ENCODE data around the gene ACTA2. TPM values are rescaled to one million over a fixed set of nuclear protein-coding genes. Genes with fewer than 3 reads are reported as not detected.

Gene ACTA2
- total RNA-seq, 4 donors from 2014 or later, result 73.6 to 123 (median 115) TPM

DNA sequence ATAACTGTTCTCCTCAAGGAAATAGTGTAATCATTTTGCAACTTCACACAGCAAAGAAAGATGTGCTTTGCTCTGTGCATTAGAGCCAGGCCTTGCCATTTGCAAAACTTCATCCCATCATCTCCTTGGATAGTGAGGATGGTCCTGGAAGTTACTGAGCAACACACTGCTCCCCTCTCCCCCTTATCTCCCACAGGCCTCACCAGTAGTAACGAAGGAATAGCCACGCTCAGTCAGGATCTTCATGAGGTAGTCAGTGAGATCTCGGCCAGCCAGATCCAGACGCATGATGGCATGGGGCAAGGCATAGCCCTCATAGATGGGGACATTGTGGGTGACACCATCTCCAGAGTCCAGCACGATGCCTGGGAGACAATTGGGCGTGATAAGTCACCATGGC is 11.5 kb downstream of the ACTA2 start:
- TF ChIP-seq, protein P1, sequence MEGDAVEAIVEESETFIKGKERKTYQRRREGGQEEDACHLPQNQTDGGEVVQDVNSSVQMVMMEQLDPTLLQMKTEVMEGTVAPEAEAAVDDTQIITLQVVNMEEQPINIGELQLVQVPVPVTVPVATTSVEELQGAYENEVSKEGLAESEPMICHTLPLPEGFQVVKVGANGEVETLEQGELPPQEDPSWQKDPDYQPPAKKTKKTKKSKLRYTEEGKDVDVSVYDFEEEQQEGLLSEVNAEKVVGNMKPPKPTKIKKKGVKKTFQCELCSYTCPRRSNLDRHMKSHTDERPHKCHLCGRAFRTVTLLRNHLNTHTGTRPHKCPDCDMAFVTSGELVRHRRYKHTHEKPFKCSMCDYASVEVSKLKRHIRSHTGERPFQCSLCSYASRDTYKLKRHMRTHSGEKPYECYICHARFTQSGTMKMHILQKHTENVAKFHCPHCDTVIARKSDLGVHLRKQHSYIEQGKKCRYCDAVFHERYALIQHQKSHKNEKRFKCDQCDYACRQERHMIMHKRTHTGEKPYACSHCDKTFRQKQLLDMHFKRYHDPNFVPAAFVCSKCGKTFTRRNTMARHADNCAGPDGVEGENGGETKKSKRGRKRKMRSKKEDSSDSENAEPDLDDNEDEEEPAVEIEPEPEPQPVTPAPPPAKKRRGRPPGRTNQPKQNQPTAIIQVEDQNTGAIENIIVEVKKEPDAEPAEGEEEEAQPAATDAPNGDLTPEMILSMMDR (IDR thresholded peaks at IDR 0.05; ENCODE audit: low read depth), result no peak

DNA sequence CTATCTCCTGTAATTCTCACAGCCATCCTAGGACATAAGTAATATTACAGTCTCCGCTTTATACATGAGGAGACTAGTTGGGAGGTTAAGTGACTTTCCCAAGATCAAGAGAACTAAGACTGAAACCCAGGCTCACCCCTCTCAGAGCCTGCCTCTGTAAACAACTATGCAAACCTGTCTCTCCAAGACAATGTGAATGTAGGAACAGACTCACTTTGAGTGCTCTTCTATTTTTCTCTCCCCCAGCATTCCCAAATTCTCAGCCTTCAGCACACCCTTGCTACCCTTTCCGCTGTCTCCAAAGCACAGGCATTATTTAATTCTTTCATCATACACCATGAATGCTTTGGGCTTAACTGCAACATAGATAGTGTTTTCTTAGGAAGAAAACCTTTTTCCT is 13.6 kb downstream of the ACTA2 start:
- TF ChIP-seq, protein P1 (IDR thresholded peaks at IDR 0.05; ENCODE audit: low read depth), result no peak

DNA sequence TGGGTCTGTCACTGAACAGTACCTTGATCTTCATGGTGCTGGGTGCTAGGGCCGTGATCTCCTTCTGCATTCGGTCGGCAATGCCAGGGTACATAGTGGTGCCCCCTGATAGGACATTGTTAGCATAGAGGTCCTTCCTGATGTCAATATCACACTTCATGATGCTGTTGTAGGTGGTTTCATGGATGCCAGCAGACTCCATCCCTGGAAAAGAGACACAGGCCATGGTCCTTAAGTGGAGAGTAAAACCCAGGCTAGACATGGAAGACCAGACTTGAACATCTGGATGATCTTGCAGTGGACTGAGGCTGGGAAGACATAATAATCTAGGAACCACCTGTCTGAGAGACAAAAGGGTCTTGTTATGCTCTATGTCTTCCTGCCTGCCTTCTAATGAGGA is 14.5 kb downstream of the ACTA2 start:
- TF ChIP-seq, protein P1 (IDR thresholded peaks at IDR 0.05; ENCODE audit: low read depth), result no peak

DNA sequence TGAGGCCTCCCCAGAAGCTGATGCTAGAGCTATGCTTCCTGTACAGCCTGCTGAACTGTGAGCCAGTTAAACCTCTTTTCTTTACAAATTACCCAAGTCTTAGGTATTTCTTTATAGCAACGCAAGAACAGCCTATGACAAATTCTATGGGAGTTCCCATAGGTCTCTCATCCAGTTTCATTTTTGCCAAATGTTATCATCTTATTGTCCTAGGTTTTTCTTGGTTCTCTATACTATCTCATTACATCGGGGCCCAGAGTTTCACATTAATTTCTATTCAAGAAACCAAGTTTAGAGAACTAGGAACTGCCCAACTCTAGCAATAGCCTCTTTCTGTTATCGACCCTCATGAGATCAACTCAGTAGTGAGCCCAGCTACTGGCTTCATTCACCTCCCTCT is 15.9 kb downstream of the ACTA2 start:
- TF ChIP-seq, protein P1 (IDR thresholded peaks at IDR 0.05; ENCODE audit: low read depth), result no peak

DNA sequence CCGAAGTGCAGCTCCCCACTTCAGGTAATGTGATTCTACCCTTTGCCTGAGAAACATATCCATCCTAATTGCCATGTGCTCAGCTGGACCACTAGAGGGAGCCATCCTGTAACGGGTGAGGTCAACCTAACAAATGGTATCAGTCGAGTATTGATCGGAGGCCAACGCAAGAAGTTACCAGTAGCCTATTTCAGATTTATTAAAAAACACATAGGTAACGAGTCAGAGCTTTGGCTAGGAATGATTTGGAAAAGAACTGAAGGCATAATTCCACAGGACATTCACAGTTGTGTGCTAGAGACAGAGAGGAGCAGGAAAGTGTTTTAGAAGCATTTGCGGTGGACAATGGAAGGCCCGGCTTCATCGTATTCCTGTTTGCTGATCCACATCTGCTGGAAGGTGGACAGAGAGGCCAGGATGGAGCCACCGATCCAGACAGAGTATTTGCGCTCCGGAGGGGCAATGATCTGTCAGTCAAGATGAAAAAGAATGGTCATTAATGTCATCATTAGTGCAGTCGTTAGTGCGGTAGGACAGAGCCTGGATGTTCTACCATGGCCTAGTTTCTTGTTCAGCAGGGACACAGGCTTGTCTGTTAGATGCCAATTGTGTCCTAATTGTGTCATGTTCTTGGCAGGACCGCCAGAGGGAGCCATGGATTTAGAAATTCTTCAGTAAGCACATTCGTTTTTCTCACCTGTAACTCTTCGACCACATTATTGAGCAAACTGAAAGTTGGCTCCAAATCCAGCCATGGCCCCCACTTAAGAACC is 17.5 kb downstream of the ACTA2 start:
- TF ChIP-seq, protein P1 (IDR thresholded peaks at IDR 0.05; ENCODE audit: low read depth), result no peak

DNA sequence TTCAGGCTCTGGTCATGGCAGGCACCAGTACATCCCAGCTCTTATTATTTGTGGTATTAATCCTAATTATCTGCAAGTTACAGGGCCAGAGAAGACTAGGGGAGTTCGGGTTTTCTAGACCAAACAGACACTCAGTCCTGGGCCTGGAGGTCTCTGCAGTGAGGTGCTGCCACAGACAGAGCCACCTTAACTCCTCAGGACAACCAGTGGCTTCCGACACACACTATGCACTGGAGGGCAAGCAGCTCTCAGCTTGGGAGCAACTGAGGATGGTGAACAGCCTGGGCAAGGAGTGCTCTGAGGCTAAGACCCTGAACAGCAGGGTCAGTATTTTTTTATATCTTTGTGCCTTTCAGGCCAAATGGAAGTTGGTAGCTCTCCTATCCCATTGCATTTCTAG is 19.0 kb downstream of the ACTA2 start:
- TF ChIP-seq, protein P1 (IDR thresholded peaks at IDR 0.05; ENCODE audit: low read depth), result no peak

DNA sequence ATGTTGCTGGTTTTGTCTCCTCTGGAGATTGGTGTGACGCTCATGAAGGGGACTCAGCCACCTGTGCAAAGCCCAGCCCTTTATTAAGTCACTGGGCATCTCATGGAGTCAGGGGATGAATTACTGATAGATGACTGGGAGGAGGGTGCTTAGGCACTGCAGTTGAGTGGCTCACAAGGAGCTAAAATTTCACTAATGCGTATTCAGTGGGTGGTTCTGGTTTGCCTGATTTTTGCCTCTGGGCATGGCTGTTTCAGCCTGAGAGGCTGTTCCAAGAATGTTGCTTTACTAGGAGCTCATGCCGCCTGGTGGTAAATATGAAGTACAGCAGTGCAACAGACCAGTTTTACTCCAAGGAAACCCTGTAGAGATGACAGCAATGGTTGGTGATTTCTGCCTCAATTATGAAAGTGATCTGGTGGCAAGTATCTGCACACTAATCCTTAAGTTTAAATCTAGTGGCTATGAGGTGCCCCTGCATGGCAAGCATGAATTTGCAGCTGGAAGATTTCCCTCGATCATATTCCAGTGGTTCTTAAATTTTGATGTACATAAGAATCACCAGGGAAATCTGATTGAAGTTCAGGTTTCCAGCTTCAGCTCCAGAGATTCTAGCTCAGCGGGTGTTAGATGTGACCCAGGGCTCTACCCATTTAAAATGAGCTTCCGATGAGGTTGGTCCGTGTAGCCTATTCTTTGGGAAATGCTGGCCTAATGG is 19.9 kb downstream of the ACTA2 start:
- TF ChIP-seq, protein P1 (IDR thresholded peaks at IDR 0.05; ENCODE audit: low read depth), result no peak

All from subcutaneous adipose tissue (tissue), 4 donors.